Epithelial cell of prostate (primary cell): ENCODE measurements around the gene ARID1A.
A peak's percentile ranks its signal among the peaks of the same experiment; 100 is the strongest.
"Not testable (repeated sequence)": the region's sequence is repeated elsewhere in the genome, so short reads cannot be mapped to it uniquely, and the experiment has no call there.

Source experiments
- DNase-seq: peaks from one replicate; pipeline ENCODE4 v3.0.0-alpha.2; 2011; ENCODE audit warnings: low read depth, low spot score
- H3K27ac ChIP-seq: fragments of 450-650 bp; 2 replicates; pipeline ENCODE4 v1.5.1; 2017; ENCODE audit warnings: mild to moderate bottlenecking

The ARID1A gene

GRCh38 chr1:26697431-26697977 is 1.7 kb downstream of the ARID1A start:
- no peak for DNase-seq
- H3K27ac ChIP-seq, result peak overlapping the region; percentile 91

GRCh38 chr1:26697978-26698849 is 2.4 kb downstream of the ARID1A start:
- H3K27ac ChIP-seq, result peak overlapping the region; percentile 91
- DNase-seq, result peak; percentile 90

GRCh38 chr1:26700711-26701110 is 4.9 kb downstream of the ARID1A start:
- peak overlapping the region; percentile 91 for H3K27ac ChIP-seq
- DNase-seq, result no peak

- H3K27ac ChIP-seq, result peak overlapping the region; percentile 91
- DNase-seq, result no peak
Measured at GRCh38 chr1:26701266-26701994, 5.6 kb downstream of the ARID1A start.

- no peak for DNase-seq
Measured at GRCh38 chr1:26701995-26702679, 6.3 kb downstream of the ARID1A start.

GRCh38 chr1:26702680-26703038 is 6.8 kb downstream of the ARID1A start:
- DNase-seq, result no peak
- peak overlapping the region; percentile 91 for H3K27ac ChIP-seq

More at GRCh38 chr1:26701995-26702679, 6.3 kb downstream of the ARID1A start:
- peak overlapping the region; percentile 91 for H3K27ac ChIP-seq

GRCh38 chr1:26703478-26703877 is 7.7 kb downstream of the ARID1A start:
- H3K27ac ChIP-seq, result peak overlapping the region; percentile 91
- no peak for DNase-seq

GRCh38 chr1:26704629-26705028 is 8.8 kb downstream of the ARID1A start:
- no peak for DNase-seq
- H3K27ac ChIP-seq, result peak overlapping the region; percentile 91

GRCh38 chr1:26705227-26705626 is 9.4 kb downstream of the ARID1A start:
- H3K27ac ChIP-seq, result peak overlapping the region; percentile 91
- DNase-seq, result not testable (repeated sequence)

GRCh38 chr1:26705788-26706311 is 10.0 kb downstream of the ARID1A start:
- no peak for DNase-seq
- H3K27ac ChIP-seq, result peak overlapping the region; percentile 91

GRCh38 chr1:26706315-26706714 is 10.5 kb downstream of the ARID1A start:
- DNase-seq, result no peak
- peak overlapping the region; percentile 91 for H3K27ac ChIP-seq

GRCh38 chr1:26710811-26711210 is 15.0 kb downstream of the ARID1A start:
- no peak overlapping the region for H3K27ac ChIP-seq

GRCh38 chr1:26711777-26712176 is 16.0 kb downstream of the ARID1A start:
- no peak overlapping the region for H3K27ac ChIP-seq
- no peak for DNase-seq

More at GRCh38 chr1:26710811-26711210, 15.0 kb downstream of the ARID1A start:
- DNase-seq, result no peak

GRCh38 chr1:26717017-26717491 is 21.2 kb downstream of the ARID1A start:
- DNase-seq, result no peak
- no peak overlapping the region for H3K27ac ChIP-seq

- DNase-seq, result no peak
- H3K27ac ChIP-seq, result no peak overlapping the region
Measured at GRCh38 chr1:26719205-26719604, 23.4 kb downstream of the ARID1A start.

- no peak overlapping the region for H3K27ac ChIP-seq
- DNase-seq, result no peak
Measured at GRCh38 chr1:26721669-26722355, 26.0 kb downstream of the ARID1A start.

- peak; percentile 43 for DNase-seq
- H3K27ac ChIP-seq, result peak overlapping the region; percentile 44
Measured at GRCh38 chr1:26723013-26723991, 27.5 kb downstream of the ARID1A start.

- no peak for DNase-seq
- H3K27ac ChIP-seq, result peak overlapping the region; percentile 44
Measured at GRCh38 chr1:26724118-26724517, 28.3 kb downstream of the ARID1A start.
